Measurements from ENCODE around the gene RNASE4.
A peak's percentile ranks its signal among the peaks of the same experiment; 100 is the strongest.

The RNASE4 gene

GRCh38 chr14:20676072-20676471 is 8.3 kb upstream of the RNASE4 start:
- no peak for DNase-seq

- peak in 1 of 2 experiments; percentile 28 for DNase-seq
Observed at GRCh38 chr14:20679907-20680306, 4.5 kb upstream of the RNASE4 start.

DNA sequence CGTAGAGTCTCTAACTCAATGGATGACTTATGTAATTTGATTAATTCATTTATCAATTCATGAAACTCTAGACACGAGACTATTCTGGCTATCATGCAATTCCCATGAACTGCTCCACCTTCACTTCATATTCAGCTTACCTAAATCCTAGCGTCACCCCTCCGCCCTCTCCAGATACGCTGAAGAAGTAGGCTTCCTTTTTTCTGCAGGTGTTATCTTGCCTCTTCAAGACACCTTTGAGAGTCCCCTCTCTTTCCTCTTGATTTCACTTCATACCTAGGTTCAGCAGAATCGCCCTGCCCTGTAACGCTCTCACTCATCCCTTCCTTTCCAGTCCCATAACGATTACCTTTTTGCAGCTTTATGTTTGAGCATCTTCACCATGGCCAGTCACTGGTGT is 4.0 kb upstream of the RNASE4 start:
- DNase-seq, result no peak

DNA sequence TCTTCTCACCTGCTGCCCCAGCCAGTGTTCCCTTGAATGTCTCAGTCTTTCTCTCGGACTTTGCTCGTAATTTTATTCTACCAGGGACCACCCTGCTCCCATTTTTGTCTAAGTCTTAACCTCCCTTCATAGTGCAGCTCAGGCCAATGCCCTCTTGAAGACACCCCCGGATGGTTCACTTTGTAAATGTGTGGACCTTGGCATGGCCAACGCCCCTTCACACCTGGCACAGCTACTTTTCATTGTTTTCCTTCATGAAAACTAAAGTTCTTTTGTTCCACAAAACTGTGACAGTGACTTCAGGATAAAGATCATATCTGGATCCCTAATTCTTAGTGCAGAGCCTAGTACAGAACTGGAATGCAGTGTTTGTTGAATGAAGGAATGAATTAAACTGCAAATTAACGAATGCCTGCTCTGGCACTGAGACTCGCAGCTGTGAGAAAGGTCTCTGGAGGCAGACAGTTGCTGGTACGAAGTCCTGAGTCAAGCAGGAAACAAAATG is 3.5 kb upstream of the RNASE4 start:
- DNase-seq, result no peak

DNA sequence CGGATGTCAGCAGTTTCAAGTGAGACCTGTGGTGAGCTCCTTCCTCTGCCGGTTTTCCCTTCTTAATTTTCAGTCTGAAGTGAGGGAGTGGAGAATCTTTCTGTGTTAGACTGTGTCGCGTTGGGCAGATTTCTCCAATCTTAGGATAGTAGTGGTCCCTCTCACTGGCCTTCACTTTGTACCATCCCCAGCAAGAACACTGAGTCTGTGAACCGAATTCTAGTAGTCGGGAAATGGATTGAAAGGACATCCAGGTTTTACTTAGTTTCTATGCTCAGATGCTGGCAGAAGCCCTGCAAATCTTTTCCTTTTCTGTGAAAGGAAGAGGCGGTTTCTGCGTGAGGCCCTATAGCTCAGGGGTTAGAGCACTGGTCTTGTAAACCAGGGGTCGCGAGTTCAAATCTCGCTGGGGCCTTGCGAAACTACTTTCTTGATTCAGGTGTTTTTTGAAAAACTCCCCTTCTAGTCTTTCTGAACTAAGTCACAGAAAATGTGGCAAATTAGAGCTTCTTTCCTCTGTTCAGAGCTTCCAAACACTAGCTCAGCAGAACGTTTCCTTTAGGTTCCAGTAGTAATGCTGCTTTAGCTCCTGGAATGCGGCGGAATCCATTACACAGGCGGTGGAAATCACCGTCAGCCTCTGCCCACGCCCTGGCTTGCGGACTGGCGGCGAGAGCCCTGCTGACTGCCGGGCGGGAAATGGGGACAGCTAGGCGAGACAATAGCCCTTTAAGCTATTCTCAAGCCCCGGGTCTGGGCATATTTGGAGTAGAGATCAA is 2.8 kb upstream of the RNASE4 start:
- DNase-seq, result peak; percentile 90 to 94

DNA sequence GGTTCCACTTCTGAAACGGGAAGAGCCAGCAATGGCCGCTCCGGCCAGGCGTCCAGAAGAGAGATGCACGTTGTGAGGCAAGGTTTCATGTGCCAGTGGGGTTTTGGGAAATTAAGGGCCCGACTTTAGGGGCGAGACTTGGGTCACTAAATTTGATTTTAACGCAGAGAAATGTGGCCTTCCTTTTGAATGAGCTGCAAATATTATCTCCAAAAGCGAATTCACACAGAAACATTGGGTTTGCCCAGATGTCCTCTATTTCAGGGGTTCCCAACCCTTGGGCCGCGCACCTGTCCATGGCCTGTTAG is 2.3 kb upstream of the RNASE4 start:
- no peak for DNase-seq

- peak; percentile 95 to 97 for DNase-seq
Observed at GRCh38 chr14:20682435-20683124, 1.8 kb upstream of the RNASE4 start.

DNA sequence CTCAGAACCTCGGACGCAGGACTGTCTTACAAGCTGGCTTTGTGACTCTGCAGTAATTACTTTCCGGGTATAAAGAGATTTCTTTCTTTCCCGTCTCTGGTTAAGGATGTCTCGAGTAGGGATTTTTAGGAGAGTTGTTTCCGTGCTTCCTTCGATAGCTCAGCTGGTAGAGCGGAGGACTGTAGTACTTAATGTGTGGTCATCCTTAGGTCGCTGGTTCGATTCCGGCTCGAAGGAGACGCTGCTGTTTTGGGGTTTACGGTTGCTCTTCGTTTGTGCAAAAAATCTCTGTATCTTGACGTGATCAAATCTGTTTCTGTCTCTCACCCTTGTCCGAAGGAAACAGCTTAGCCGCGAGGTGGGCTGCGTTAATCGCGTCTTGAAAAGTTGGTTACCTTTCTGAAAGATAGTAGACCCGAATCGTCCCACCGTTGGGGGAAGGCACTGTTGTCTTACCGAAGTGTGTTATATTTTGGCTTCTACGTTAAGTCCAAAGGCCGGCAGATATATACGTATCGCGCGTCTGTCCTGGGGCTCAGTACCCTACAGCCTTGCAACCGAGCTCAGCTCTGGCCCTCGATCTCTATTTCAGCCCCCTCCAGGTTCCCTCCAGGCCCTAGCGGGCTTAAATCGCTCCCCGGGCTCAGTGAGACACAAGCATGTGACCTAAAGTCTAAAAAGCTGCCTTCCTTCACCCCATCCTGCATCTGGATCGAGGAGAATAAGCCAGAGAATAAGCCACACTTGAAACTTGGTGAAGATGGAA is 1.1 kb upstream of the RNASE4 start:
- DNase-seq, result peak; percentile 91 to 98

DNA sequence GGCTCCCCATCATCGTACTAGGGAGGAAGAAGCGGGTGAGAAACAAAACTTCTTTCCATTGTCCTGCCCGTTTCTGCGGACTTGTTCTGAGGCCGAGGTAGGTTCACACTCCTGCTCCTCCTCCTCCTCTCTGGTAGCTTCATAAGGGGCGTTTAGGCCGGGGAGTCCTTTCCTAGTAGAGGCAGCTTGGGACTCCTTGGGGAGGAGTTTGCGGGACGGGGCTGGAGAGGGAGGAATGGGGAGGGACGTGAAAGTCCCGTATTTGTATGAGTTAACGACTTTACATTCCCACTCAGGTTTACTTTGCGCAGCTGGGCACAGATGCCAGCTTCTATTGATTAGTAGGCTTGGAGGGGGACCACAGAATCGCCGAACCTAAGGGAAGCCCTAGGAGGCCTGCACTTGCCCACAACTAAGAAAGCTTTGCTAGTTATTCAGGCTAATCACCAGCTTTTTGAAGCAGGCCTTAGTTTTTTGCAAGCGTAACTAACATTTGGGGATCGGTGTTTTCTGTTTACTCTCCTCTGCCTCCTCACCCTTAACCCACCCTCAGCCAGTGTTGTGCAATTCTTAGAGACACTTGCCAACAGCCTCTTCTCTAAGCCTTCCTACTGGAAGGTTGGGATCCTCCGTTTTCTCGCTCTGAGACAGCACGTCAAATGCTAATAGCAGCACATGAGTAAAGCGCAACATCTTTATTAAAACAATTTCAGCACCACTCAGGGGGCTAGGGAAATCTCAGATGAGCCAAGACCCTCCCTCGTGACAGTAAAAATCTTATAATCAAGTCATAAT is 499 bp downstream of the RNASE4 start:
- peak; percentile 62 to 72 for DNase-seq

GRCh38 chr14:20686386-20687143 is 2.2 kb downstream of the RNASE4 start:
- no peak for DNase-seq

- DNase-seq, result no peak
Observed at GRCh38 chr14:20687362-20688166, 3.2 kb downstream of the RNASE4 start.

DNA sequence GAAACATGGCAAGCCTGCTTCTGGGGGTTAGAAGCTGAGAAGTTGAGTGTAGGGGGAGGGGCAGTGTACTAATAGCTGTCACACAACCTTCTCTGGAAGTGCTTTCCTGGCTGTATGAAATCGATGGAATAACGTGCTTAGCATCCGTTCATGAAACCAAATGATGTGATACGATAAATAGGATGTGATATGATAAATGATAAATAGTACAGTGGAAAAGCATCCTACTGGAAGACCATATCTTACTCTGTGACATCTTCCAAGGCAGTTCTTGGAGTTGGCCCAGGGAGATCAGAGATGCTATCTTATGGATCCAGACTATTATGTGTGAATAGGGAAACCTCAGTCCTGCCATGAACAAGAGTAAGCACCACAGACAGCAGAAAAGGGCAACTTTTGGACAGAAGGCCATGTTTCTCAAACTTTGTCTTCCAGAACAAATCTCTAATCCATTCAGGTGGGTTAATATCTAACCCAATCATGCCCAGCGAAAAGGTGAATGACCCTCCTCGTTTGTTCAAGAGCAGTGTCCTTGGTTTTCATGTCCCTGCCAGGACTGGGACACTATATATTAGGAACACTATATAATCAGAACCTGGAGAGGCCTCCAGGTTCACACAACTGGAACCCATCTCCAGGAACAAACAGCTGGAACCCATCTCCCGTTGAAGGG is 3.9 kb downstream of the RNASE4 start, which contains the start of gene ANG:
Gene ANG (plus strand): TSS at position 598 of the 673 bp plus-strand sequence. CDS start 4,801 bp downstream, outside the sequence.
- no peak for DNase-seq

GRCh38 chr14:20690848-20691640 is 6.7 kb downstream of the RNASE4 start:
- peak; percentile 65 to 86 for DNase-seq

DNA sequence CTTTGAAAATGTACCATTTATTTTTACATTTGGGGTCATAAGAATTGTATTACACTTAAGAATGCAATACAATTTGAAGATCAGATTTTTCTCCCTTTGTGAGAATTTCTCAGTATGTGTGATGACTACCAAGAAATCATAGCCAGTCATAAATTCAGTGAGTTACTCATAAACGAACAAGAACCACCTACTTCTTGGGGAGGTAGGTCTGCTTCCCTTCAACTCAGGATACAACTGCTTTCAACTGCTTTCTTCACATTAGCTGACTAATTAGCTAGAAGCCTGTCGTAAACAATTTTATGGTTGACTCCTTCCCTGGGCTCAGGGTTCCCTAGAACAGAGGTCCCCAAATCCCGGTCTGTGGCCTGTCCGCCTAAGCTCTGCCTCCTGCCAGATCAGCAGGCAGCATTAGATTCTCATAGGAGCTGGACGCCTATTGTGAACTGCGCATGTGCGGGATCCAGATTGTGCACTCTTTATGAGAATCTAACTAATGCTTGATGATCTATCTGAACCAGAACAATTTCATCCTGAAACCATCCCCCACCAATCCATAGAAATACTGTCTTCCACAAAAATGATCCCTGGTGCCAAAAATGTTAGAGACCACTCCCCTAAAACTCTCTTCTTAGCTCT is 7.9 kb downstream of the RNASE4 start:
- DNase-seq, result peak in 1 of 2 experiments; percentile 28

DNA sequence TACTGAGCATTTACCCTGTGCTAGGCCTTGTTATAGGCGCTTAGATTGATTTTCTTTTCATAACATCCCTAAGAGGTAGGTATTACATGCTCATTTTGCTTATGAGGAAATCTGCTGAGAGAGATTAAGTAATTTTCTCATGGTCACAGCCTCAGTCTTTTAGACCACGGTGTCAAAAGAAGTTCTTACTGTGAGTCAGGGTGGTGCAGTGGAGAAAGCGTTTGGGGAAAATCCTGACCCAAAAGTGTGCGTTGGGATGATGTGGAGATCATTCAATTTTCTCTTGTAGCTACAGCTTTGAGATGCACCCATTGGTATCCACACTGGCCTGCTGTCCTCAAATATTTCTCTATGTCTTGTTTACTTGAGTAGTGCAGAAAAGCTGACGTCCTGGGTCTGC is 12.4 kb downstream of the RNASE4 start:
- DNase-seq, result no peak

DNA sequence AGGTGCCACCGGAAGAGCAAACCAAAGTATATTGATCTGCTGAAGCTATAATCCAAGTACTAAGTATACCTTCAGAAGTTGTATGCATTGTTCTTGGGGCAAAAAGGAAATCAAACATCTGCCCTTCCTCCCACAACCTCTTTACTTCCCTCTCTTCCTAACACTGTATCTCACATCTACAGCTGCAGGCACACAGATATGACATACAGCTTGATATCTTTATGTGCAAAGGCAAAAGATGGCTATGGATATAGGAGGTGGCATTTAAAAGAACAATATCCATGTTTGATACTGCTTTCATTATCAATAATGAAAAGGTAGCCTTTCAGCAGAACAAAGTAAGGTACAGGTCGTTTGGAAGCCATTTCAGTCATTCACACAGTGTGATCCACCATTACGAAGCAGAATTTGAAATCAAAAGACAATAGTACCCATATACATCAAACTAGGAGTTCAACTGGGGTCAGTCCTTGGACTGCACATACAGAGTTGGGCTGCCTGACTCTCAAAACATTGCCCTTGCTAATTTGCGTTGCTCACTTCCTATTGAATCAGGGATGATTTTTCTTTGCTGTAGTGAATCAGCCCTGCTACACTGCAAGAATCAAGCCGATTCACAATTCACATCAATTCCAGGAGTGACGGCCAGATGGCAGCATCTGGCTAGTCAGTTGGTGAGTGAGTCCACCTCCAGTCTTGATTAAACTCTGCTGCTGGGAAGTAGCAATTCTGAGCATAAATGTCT is 13.1 kb downstream of the RNASE4 start:
- peak; percentile 59 to 79 for DNase-seq

DNA sequence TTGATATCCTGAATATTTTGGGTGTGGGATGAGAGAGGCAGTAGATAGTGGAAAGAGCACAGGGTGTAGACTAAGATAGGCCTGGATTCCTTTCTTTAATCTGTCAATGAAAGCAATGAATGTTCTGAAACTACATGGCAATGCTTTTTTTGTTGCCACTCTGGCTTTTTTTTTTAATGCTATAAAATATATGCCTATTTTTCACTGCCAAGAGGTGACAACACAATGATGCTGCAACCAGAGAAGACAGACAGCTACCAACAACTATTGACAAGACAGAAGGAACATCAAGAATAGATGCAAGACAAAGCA is 13.6 kb downstream of the RNASE4 start:
- DNase-seq, result no peak

- no peak for DNase-seq
Observed at GRCh38 chr14:20698934-20699333, 14.6 kb downstream of the RNASE4 start.

Measured in NCI-H524 (cell line).